ENCODE results near the gene PLEKHO2.
"Not testable (repeated sequence)": the region's sequence is repeated elsewhere in the genome, so short reads cannot be mapped to it uniquely, and the experiment has no call there.

Gene PLEKHO2

DNA sequence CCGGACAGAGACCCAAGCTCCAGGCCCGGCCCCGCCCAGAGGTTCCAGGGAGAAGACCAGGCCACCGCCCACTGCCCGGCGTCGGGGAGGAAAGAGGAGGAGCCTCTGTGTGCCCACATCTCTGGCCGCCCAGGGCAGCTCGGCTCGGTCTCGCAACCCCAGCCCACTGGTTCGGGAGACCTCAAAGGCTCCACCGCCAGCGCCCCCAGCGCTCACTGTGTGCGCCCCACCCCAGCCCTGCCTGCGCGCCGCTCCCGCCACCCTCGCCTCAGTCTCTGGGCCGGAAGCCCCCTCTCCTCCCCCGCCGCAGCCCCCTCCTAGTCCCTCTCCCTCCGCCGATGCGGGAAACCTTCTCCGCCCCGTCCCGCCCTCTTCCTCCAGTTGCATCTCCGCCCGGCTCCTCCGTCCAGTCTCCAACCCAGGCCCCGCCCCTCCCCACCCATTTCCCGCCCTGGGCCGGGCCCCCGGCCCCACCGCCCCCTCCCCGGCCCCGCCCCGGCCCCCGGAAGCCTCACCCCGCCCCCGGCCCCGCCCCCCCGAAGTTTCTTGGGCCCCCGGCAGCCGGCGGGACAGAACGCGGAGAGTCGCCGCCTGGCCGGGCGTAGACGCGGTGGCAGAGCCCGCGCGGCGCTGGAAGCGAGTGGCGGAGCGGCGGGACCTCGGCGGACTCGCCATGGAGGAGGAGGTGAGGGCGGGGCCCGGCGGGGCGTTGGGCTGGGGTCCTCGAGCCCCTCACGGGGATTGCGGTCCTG lies at the start of gene PLEKHO2:
Gene PLEKHO2, plus strand, starts transcription at position 572 of the 752 bp plus-strand sequence. Its CDS starts 102 bp downstream, at position 674.
- peak; percentile 4 for DNase-seq

- DNase-seq: no peak
Observed at GRCh38 chr15:64792282-64792681, 49.4 kb upstream of the PLEKHO2 start.

DNA sequence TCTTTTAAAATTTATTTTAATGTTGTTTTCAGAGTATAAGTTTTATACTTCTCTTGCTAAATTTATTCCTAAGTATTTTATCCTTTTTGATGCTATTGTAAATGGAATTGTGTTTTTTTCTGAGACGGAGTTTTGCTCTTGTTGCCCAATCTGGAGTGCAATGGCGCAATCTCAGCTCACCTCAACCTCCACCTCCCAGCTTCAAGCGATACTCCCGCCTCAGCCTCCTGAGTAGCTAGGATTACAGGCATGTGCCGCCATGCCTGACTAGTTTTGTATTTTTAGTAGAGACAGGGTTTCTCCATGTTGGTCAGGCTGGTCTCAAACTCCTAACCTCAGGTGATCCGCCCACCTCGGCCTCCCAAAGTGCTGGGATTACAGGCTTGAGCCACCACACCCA lies 46.4 kb upstream of the PLEKHO2 start:
- DNase-seq: not testable (repeated sequence)

GRCh38 chr15:64795921-64796320 lies 45.8 kb upstream of the PLEKHO2 start:
- DNase-seq: not testable (repeated sequence)

- not testable (repeated sequence) for DNase-seq
Observed at GRCh38 chr15:64798905-64799304, 42.8 kb upstream of the PLEKHO2 start.

DNA sequence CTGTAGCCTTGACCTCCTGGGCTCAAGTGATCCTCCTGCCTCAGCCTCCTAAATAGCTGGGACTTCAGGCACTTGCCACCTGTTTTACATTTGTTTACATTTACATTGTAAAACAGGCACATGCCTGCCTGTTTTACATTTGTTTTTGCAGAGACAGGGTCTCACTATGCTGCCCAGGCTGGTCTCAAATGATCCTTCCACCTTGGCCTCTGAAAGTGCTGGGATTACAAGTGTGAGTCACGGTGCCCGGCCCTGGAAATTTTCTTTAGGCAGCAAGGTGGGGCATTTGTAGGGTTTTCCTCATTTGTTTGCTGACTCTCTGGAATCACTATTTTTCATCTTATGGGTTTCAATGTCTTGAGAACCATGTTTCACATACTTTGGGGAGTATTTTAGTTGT lies 41.2 kb upstream of the PLEKHO2 start:
- DNase-seq: no peak

GRCh38 chr15:64803526-64803925 lies 38.2 kb upstream of the PLEKHO2 start:
- no peak for DNase-seq

DNA sequence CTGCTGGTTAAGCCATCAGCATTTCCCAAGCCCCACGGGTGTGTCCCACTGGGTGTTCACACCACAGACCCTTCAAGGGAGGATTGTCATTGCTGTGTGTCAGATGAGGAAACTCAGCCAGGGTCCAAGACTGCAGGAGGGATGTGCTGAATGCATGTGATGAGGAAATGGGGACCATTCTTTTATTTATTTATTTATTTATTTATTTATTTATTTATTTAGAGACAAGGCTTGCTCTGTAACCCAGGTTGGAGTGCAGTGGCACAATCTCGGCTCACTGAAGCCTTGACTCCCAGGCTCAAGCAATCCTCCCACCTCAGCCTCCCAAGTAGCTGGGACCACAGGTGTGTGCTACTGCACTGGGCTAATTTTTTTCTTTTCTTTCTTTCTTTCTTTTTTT lies 37.1 kb upstream of the PLEKHO2 start:
- no peak for DNase-seq

DNA sequence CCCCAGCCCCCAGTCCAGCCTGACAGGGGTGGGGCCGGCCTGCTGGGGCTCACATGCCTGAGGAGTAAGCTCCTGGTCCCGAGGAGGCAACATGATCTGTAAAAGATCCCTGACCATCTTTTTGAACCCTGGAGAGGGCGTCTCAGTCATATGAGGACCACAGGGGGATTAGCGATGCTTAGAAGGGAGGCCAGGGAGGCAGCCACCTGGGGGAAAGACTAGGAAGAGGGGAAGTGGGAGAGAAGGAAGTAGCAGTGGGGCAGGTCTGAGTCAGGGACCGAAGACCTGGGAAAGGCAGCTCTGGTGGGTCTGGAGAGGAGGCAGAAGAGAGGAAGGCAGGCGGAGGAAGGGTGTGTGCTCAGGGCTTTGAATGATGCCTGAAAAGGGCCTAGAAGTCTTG lies 35.2 kb upstream of the PLEKHO2 start:
- no peak for DNase-seq

DNA sequence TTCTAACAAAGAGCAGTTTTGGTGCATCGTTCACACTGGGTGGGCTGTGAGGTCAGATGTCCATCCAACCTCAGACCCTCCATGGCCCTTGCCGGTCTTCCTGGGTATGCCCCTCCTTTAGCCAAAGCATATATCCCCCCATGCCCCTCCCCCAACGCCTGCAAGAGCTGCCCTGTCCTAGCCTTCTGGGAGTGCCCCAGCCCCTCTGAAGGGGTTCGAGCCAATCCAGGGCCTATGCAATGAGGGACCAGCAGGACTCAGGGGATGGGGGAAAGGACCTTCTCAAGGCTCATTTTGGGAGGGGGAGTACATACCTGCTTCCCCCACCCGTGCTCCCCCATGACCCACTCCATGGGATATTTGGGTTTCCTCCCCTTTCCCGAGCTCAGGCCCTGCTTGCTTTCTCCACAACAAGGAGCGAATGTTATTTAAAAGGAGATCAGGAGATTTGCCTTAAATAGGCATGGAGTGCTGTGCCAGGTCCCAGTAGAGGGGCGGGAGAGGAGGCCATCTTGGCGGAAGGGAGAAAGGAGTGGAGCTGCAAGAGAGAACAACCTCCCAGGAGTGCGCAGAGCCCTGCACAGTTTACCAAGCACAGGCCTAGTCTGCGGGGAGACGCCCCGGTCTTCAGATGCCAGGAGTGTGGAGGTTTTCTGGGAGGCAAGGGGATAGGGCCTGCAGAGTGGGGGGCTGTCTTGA lies 34.5 kb upstream of the PLEKHO2 start:
- DNase-seq: no peak

DNA sequence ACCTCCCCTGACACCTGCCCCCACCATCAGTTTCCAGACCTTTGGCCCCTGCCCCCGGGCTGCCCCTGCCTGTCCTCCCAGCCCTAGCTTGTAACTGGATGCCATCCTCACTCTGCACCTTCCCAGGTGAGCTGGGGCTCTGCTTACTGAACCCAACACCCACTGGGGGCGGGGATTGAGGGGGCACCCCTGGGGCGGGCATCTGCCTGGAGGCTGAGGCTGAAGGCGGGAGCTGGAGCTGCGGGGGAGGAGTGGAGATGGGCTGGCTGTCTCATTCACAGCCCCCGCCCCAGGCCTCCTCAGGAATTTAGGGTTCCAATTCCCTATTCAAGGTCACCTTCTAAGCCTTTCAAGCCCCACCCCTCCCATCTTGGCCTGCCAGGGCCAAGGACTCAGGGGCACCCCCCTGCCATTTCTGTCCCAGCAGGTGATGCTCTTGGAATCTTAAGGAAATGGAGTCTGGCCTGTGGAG lies 33.9 kb upstream of the PLEKHO2 start:
- DNase-seq: no peak

GRCh38 chr15:64808785-64809453 lies 32.8 kb upstream of the PLEKHO2 start:
- DNase-seq: no peak

GRCh38 chr15:64809649-64810496 lies 31.8 kb upstream of the PLEKHO2 start:
- peak; percentile 17 for DNase-seq

GRCh38 chr15:64810497-64811326 lies 31.0 kb upstream of the PLEKHO2 start:
- no peak for DNase-seq

DNA sequence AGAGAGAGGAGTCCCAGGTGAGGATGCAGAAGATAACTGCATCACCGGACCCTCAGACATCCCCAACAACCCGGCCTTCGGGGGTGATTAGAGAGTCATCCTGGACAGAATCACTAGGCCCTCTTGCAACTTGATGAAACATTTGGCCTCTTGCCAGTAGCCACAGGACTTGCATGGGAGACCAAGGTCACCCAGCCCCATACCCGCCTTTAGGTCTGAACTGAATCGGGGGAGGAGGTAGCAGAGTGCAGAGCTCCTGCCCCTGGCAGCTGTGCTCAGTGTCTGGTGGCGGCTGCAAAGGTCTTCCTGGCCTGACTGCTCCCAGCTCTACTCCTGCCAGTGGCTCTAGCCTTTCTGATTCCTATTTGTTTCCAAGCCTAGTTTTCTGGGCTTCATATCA lies 28.6 kb upstream of the PLEKHO2 start:
- no peak for DNase-seq

DNA sequence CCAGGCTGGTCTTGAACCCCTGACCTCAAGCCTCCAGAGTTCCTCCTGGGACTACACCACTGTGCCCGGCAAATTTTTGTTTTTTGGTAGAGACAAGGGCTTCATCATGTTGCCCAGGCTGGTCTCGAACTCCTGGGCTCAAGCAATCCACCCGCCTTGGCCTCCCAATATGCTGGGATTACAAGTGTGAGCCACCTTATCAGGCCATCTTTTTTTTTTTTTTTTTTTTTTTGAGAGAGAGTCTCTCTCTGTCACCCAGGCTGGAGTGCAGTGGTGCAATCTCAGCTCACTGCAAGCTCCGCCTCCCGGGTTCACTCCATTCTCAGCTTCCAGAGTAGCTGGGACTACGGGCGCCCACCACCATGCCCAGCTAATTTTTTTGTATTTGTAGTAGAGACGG lies 27.4 kb upstream of the PLEKHO2 start:
- DNase-seq: not testable (repeated sequence)

- not testable (repeated sequence) for DNase-seq
Observed at GRCh38 chr15:64814965-64815364, 26.8 kb upstream of the PLEKHO2 start.

- no peak for DNase-seq
Observed at GRCh38 chr15:64816452-64816851, 25.3 kb upstream of the PLEKHO2 start.

GRCh38 chr15:64824929-64825430 lies 16.7 kb upstream of the PLEKHO2 start:
- no peak for DNase-seq

- DNase-seq: peak; percentile 93
Observed at GRCh38 chr15:64825431-64826294, 16.1 kb upstream of the PLEKHO2 start, which contains the start of gene PIF1. PIF1 (minus strand) TSS chr15:64825647; CDS start chr15:64824335, 1,312 bp downstream.

Measured in NCI-H187 treated with DMSO at 0.1 percent for 48 hours (cell line).